Keratinocyte (primary cell): ENCODE measurements around the gene GLOD4. TPM values are rescaled to one million over a fixed set of nuclear protein-coding genes. Genes with fewer than 3 reads are reported as not detected.
A peak's percentile ranks its signal among the peaks of the same experiment; 100 is the strongest.

Source experiments
- DNase-seq: peaks from one replicate; pipeline ENCODE4 v3.0.0-alpha.2; 2011; ENCODE audit warnings: low read depth, missing footprints, low spot score
- FAIRE-seq: peaks from 2 replicates; lab custom pipeline; 2011; peaks lifted over from hg19 to GRCh38; lab: Jason Lieb, UNC
- H2AFZ ChIP-seq: 2 replicates; pipeline ENCODE4 v1.6.0; 2012; ENCODE audit warnings: low read length, control low read depth, inconsistent platforms; ENCODE audit not compliant: control insufficient read depth
- H3K27ac ChIP-seq: 2 replicates; pipeline ENCODE4 v1.5.1; 2011; ENCODE audit warnings: low read length; ENCODE audit not compliant: control insufficient read depth, insufficient read depth
- H3K27me3 ChIP-seq: 3 replicates; pipeline ENCODE4 v1.6.0; 2011; ENCODE audit warnings: low read length; ENCODE audit not compliant: control insufficient read depth, insufficient read depth; ENCODE audit errors: extremely low read depth
- H3K36me3 ChIP-seq, 2 experiments: 2 replicates in 1 of 2; 3 replicates in 1 of 2; pipeline ENCODE4 v1.5.1; 2011; ENCODE audit warnings: low read length in 2 of 2, mild to moderate bottlenecking in 1 of 2; ENCODE audit not compliant: control insufficient read depth in 2 of 2, insufficient read depth in 2 of 2; ENCODE audit errors: extremely low read depth in 1 of 2
- H3K4me1 ChIP-seq: 3 replicates; pipeline ENCODE4 v1.5.1; 2011; ENCODE audit warnings: low read length; ENCODE audit not compliant: control insufficient read depth, insufficient read depth; ENCODE audit errors: extremely low read depth
- H3K4me2 ChIP-seq: 3 replicates; pipeline ENCODE4 v1.6.0; 2011; ENCODE audit warnings: low read depth, low read length; ENCODE audit not compliant: control insufficient read depth, insufficient read depth; ENCODE audit errors: extremely low read depth
- H3K4me3 ChIP-seq, 3 experiments: fragments of 200-600 bp in 1 of 3; sonication (generic) in 1 of 3; 2 replicates in 2 of 3; 3 replicates in 1 of 3; pipeline ENCODE4 v1.5.1; 2011 to 2016; ENCODE audit warnings: low read length in 3 of 3, mild to moderate bottlenecking in 3 of 3, control low read depth in 2 of 3, inconsistent platforms in 1 of 3, low read depth in 1 of 3, mixed read lengths in 1 of 3, mixed run types in 1 of 3, moderate library complexity in 1 of 3; ENCODE audit not compliant: control insufficient read depth in 2 of 3, insufficient read depth in 2 of 3; ENCODE audit errors: extremely low read depth in 1 of 3
- H3K79me2 ChIP-seq: 2 replicates; pipeline ENCODE4 v1.6.0; 2012; ENCODE audit warnings: low read length; ENCODE audit not compliant: control insufficient read depth, insufficient read depth
- H3K9ac ChIP-seq: 3 replicates; pipeline ENCODE4 v1.6.0; 2011; ENCODE audit warnings: low read length; ENCODE audit not compliant: control insufficient read depth, insufficient read depth; ENCODE audit errors: extremely low read depth
- H3K9me1 ChIP-seq: 3 replicates; pipeline ENCODE4 v1.6.0; 2011; ENCODE audit warnings: low read length; ENCODE audit not compliant: control insufficient read depth, insufficient read depth; ENCODE audit errors: extremely low read depth
- H3K9me3 ChIP-seq: 2 replicates; pipeline ENCODE4 v1.5.1; 2012; ENCODE audit warnings: low read depth, low read length; ENCODE audit not compliant: control insufficient read depth
- H4K20me1 ChIP-seq: 3 replicates; pipeline ENCODE4 v1.6.0; 2011; ENCODE audit warnings: low read length; ENCODE audit not compliant: control insufficient read depth, insufficient read depth; ENCODE audit errors: extremely low read depth
- CTCF ChIP-seq, 3 experiments: IDR thresholded peaks in 1 of 3; conservative IDR thresholded peaks in 1 of 3; optimal IDR thresholded peaks in 1 of 3; 2 replicates in 2 of 3; 3 replicates in 1 of 3; pipeline versions ENCODE3 to v1.5.1; 2011; ENCODE audit warnings: low read length in 3 of 3, mild to moderate bottlenecking in 3 of 3, moderate library complexity in 2 of 3, control low read depth in 1 of 3, inconsistent platforms in 1 of 3; ENCODE audit not compliant: insufficient read depth in 2 of 3; ENCODE audit errors: extremely low read depth in 1 of 3
- EZH2 ChIP-seq: IDR thresholded peaks from one replicate; pipeline ENCODE4 v1.6.1; 2012; ENCODE audit warnings: inconsistent platforms, mild to moderate bottlenecking, low read length, moderate library complexity
- dilution Hi-C: fragments of 300-500 bp; cut with MboI; formaldehyde crosslinking; loops from one replicate; pipeline ENCODE4 v1.7.0; 2020; ENCODE audit warnings: low sequenced_read_pairs; ENCODE audit not compliant: extremely low pct_ligation_motif_present
- polyA plus RNA-seq, 5 experiments: library from polyadenylated mRNA; depleted of rRNA in 3 of 5; stranded (reverse) in 3 of 5; stranded (forward) in 1 of 5; unstranded in 1 of 5; fragments of >200 nt; gene quantifications; 1 replicate in 1 of 5; 2 replicates in 3 of 5; 3 replicates in 1 of 5; pipeline versions ENCODE4 v1.2.1 to v1.2.3, GENCODE V29; 2011 to 2012; ENCODE audit warnings: missing spikeins in 2 of 5, low read depth in 1 of 5, low replicate concordance in 1 of 5

GLOD4 gene
- polyA plus RNA-seq, 1 donor (not counting 4 experiments of a cell fraction or from before 2014, with no cell fraction given), result 71.9 TPM

DNA sequence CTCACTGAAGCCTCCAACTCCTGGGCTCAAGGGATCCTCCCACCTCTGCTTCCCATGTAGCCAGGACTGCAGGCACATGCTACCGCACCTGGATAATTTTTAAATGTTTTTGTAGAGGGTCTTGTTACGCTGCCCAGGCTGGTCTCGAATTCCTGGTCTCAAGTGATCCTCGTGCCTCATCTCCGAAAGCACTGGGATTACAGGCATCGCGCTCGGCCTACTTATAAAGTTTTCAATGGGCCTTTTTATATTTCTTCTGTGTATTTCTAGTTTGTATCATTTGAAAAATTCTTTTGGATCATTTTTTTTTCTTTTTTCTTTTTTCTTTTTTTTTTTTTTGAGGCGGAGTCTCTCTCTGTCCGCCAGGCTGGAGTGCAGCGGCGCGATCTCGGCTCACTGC lies 57.0 kb downstream of the GLOD4 start:
- Histone ChIP-seq H3K4me1 (peaks cover 48% of the 10 kb centered on the region), H3K36me3 (no peaks in the 10 kb centered on the region), H3K79me2 (no peaks in the 10 kb centered on the region), H3K9me3 (no peaks in the 10 kb centered on the region), H3K9me1 (no peaks in the 10 kb centered on the region), H3K9ac (no peak overlapping the region), H3K4me2 (no peak overlapping the region), H3K27me3 (no peaks in the 10 kb centered on the region), H2AFZ (no peak overlapping the region), H3K27ac (no peak overlapping the region), H3K4me3 (no peak overlapping the region), H4K20me1 (no peaks in the 10 kb centered on the region)
- TF ChIP-seq EZH2 (no peak), CTCF (optimal IDR thresholded peaks at IDR 0.05 in 1 of 3, IDR thresholded peaks at IDR 0.05 in 1 of 3, conservative IDR thresholded peaks at IDR 0.05 in 1 of 3; ENCODE audit: extremely low read depth in 1 of 3, insufficient read depth in 2 of 3, low read length in 3 of 3) (no peak)
- DNase-seq (no peak), FAIRE-seq (no peak)
- dilution Hi-C loops, result no loop called here

- H3K4me1 ChIP-seq, result peaks cover 26% of the 10 kb centered on the region
- no peaks in the 10 kb centered on the region for H4K20me1 ChIP-seq
- peak overlapping the region; percentile 0 for H2AFZ ChIP-seq
- no peaks in the 10 kb centered on the region for H3K79me2 ChIP-seq
- TF ChIP-seq EZH2 (no peak), CTCF (optimal IDR thresholded peaks at IDR 0.05 in 1 of 3, IDR thresholded peaks at IDR 0.05 in 1 of 3, conservative IDR thresholded peaks at IDR 0.05 in 1 of 3; ENCODE audit: extremely low read depth in 1 of 3, insufficient read depth in 2 of 3, low read length in 3 of 3) (no peak)
- H3K27me3 ChIP-seq, result no peaks in the 10 kb centered on the region
- H3K4me2 ChIP-seq, result peak overlapping the region; percentile 67
- no peak for DNase-seq
- H3K9me1 ChIP-seq, result no peaks in the 10 kb centered on the region
- peak overlapping the region in 1 of 3 experiments; percentile 44 for H3K4me3 ChIP-seq
- peaks cover 0 to 3% of the 10 kb centered on the region in 2 experiments for H3K36me3 ChIP-seq
- peak; percentile 95 for FAIRE-seq
- H3K27ac ChIP-seq, result peak overlapping the region; percentile 93
- peak overlapping the region; percentile 69 for H3K9ac ChIP-seq
- dilution Hi-C loops, result no loop called here
- no peaks in the 10 kb centered on the region for H3K9me3 ChIP-seq
Measured at GRCh38 chr17:721540-721937, 60.5 kb downstream of the GLOD4 start.
